Measurements from ENCODE around the gene IGF2BP1.
"Not testable (repeated sequence)": the region's sequence is repeated elsewhere in the genome, so short reads cannot be mapped to it uniquely, and the experiment has no call there.

Gene IGF2BP1

GRCh38 chr17:49001671-49002070, 4.5 kb downstream of the IGF2BP1 start:
- no peak overlapping the region for H3K4me3 ChIP-seq (ENCODE audit: low read depth, low read length)
- TF ChIP-seq CTCF (IDR thresholded peaks at IDR 0.05; ENCODE audit: insufficient read depth, low read depth, low read length, missing control alignments): no peak
- DNase-seq (ENCODE audit: low read depth): no peak

GRCh38 chr17:49002331-49002730, 5.1 kb downstream of the IGF2BP1 start:
- DNase-seq (ENCODE audit: low read depth): no peak
- TF ChIP-seq CTCF (IDR thresholded peaks at IDR 0.05; ENCODE audit: insufficient read depth, low read depth, low read length, missing control alignments): no peak
- no peak overlapping the region for H3K4me3 ChIP-seq (ENCODE audit: low read depth, low read length)

- DNase-seq (ENCODE audit: low read depth): no peak
- no peak overlapping the region for H3K4me3 ChIP-seq (ENCODE audit: low read depth, low read length)
- TF ChIP-seq CTCF (IDR thresholded peaks at IDR 0.05; ENCODE audit: insufficient read depth, low read depth, low read length, missing control alignments): no peak
Observed at GRCh38 chr17:49002766-49003165, 5.6 kb downstream of the IGF2BP1 start.

- no peak for TF ChIP-seq CTCF (IDR thresholded peaks at IDR 0.05; ENCODE audit: insufficient read depth, low read depth, low read length, missing control alignments)
- DNase-seq (ENCODE audit: low read depth): no peak
- H3K4me3 ChIP-seq (ENCODE audit: low read depth, low read length): no peak overlapping the region
Observed at GRCh38 chr17:49003557-49004511, 6.6 kb downstream of the IGF2BP1 start.

GRCh38 chr17:49005140-49005539, 8.0 kb downstream of the IGF2BP1 start:
- TF ChIP-seq CTCF (IDR thresholded peaks at IDR 0.05; ENCODE audit: insufficient read depth, low read depth, low read length, missing control alignments): no peak
- DNase-seq (ENCODE audit: low read depth): no peak
- no peak overlapping the region for H3K4me3 ChIP-seq (ENCODE audit: low read depth, low read length)

GRCh38 chr17:49008908-49009307, 11.7 kb downstream of the IGF2BP1 start:
- H3K4me3 ChIP-seq (ENCODE audit: low read depth, low read length); DNase-seq (ENCODE audit: low read depth): not testable (repeated sequence)

- no peak for TF ChIP-seq CTCF (IDR thresholded peaks at IDR 0.05; ENCODE audit: insufficient read depth, low read depth, low read length, missing control alignments)
- DNase-seq (ENCODE audit: low read depth): no peak
- no peak overlapping the region for H3K4me3 ChIP-seq (ENCODE audit: low read depth, low read length)
Observed at GRCh38 chr17:49012769-49013255, 15.6 kb downstream of the IGF2BP1 start.

Data from GM12865 (cell line).